Glutamatergic neuron (in vitro differentiated cells): ENCODE measurements around the gene LGR4. TPM values are rescaled to one million over a fixed set of nuclear protein-coding genes. Genes with fewer than 3 reads are reported as not detected.

ENCODE experiments used
- DNase-seq: peaks from one replicate; pipeline ENCODE4 v3.0.0; 2022
- H3K27ac Mint-ChIP-seq: one replicate; pipeline ENCODE4 v1.8.0; 2020; ENCODE audit warnings: mild to moderate bottlenecking, mixed read lengths, inconsistent platforms; ENCODE audit not compliant: unreplicated experiment
- H3K27me3 Mint-ChIP-seq: one replicate; pipeline ENCODE4 v1.8.0; 2020; ENCODE audit warnings: mild to moderate bottlenecking, moderate library complexity, mixed read lengths, inconsistent platforms; ENCODE audit not compliant: unreplicated experiment
- H3K36me3 Mint-ChIP-seq: one replicate; pipeline ENCODE4 v1.8.0; 2020; ENCODE audit warnings: mild to moderate bottlenecking, mixed read lengths, inconsistent platforms; ENCODE audit not compliant: unreplicated experiment
- H3K4me1 Mint-ChIP-seq: one replicate; pipeline ENCODE4 v1.8.0; 2020; ENCODE audit warnings: mild to moderate bottlenecking, low read depth, mixed read lengths, inconsistent platforms; ENCODE audit not compliant: unreplicated experiment
- H3K4me3 Mint-ChIP-seq: one replicate; pipeline ENCODE4 v1.8.0; 2020; ENCODE audit warnings: mild to moderate bottlenecking, mixed read lengths, inconsistent platforms; ENCODE audit not compliant: unreplicated experiment
- H3K9me3 Mint-ChIP-seq: one replicate; pipeline ENCODE4 v1.8.0; 2020; ENCODE audit warnings: mild to moderate bottlenecking, moderate library complexity, mixed read lengths, inconsistent platforms; ENCODE audit not compliant: unreplicated experiment
- total RNA-seq: library from RNA; stranded (reverse); fragmentation: NEBNext Ultra II Directional; extraction: Animal tissue kit (Norgen Biotek cat#: 25700); gene quantifications from one replicate; pipeline ENCODE4 v1.2.1, GENCODE V29; 2021; ENCODE audit not compliant: unreplicated experiment
- TF ChIP-seq, protein P1 (sequence below): fragments of 200-600 bp; sonication (generic); IDR thresholded peaks from one replicate; pipeline ENCODE4 v1.5.0; 2021; ENCODE audit not compliant: partially characterized antibody, unreplicated experiment

Gene LGR4
- total RNA-seq, 1 donor from 2014 or later = 87.1 TPM

DNA sequence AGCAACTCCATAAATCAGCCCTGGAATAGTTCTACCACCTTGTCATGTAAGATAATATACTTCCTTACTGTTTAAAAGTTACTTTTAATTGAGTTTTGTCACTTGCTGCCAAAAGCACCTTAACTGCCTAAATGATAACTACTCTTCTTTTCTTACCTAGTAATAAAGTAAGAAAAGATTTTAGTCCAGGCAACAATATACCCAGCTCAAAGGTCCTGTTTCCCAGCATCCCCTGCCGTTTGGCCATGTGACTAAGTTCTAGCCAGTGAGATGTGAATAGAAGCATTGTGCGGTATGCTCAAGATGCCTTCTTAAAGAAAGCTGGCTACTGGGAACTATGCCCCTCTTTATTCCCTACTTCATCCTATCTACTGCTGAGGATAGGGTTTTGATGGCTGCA lies 70.1 kb downstream of the LGR4 start:
- H3K27ac Mint-ChIP-seq = no peak overlapping the region
- peaks cover 11% of the 10 kb centered on the region for H3K9me3 Mint-ChIP-seq
- H3K4me3 Mint-ChIP-seq = no peak overlapping the region
- H3K27me3 Mint-ChIP-seq = peaks cover 8% of the 10 kb centered on the region
- no peaks in the 10 kb centered on the region for H3K36me3 Mint-ChIP-seq
- H3K4me1 Mint-ChIP-seq = peaks cover 29% of the 10 kb centered on the region
- TF ChIP-seq, protein P1, sequence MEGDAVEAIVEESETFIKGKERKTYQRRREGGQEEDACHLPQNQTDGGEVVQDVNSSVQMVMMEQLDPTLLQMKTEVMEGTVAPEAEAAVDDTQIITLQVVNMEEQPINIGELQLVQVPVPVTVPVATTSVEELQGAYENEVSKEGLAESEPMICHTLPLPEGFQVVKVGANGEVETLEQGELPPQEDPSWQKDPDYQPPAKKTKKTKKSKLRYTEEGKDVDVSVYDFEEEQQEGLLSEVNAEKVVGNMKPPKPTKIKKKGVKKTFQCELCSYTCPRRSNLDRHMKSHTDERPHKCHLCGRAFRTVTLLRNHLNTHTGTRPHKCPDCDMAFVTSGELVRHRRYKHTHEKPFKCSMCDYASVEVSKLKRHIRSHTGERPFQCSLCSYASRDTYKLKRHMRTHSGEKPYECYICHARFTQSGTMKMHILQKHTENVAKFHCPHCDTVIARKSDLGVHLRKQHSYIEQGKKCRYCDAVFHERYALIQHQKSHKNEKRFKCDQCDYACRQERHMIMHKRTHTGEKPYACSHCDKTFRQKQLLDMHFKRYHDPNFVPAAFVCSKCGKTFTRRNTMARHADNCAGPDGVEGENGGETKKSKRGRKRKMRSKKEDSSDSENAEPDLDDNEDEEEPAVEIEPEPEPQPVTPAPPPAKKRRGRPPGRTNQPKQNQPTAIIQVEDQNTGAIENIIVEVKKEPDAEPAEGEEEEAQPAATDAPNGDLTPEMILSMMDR = no peak
- DNase-seq = no peak

DNA sequence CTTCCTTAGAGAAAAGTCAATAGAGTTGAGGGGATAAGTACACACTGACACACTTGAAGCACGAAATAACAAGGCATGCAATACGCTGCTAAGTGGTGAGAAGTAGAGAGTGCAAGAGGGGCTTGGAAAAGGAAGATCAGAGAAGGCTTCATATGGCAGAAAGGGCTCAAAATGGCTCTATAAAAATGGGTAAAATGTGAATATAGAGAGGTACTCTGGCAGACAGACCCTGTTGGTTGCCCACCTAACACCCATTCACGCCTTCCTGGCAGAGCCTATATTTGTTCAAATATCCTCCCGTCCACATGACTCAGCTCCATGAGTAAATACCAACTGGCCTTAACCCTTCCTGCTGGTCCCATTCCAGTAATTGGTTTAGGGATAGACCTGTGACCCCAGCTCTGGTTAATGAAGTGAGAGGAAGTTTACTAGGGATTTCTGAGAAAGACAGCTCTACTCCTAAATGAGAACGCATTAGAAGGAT lies 70.7 kb downstream of the LGR4 start:
- H3K4me3 Mint-ChIP-seq = no peak overlapping the region
- no peak overlapping the region for H3K27ac Mint-ChIP-seq
- TF ChIP-seq, protein P1 = no peak
- no peaks in the 10 kb centered on the region for H3K36me3 Mint-ChIP-seq
- DNase-seq = no peak
- peaks cover 11% of the 10 kb centered on the region for H3K9me3 Mint-ChIP-seq
- peaks cover 34% of the 10 kb centered on the region for H3K4me1 Mint-ChIP-seq
- H3K27me3 Mint-ChIP-seq = peaks cover 8% of the 10 kb centered on the region

DNA sequence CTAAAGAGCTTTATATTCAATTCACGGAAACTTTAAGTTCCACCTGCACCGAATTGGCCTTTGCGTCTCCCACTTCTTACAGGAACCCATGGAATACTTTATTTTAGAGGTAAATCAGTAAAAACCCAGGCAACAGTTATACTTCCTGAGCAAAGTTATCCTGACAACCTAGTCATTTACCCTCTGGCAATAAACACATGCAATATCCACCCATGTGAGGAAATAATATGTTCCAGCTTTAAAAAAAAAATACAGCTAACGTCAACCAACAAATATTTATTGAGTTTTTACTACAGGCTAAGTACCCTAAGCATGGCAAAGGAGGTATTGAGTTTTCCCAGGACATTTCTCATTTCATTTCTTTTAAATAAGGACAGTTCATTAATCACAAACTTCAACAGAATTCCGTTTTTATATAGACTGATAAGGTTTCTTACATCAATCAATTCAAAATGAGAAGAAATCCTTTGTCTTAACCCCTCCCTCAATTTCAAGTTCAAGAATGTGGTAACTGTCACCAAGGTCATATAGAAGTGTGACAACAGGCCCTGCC lies 71.2 kb downstream of the LGR4 start:
- Mint-ChIP-seq H3K27me3 (peaks cover 8% of the 10 kb centered on the region), H3K36me3 (no peaks in the 10 kb centered on the region), H3K4me3 (no peak overlapping the region), H3K9me3 (peaks cover 11% of the 10 kb centered on the region), H3K4me1 (peaks cover 37% of the 10 kb centered on the region), H3K27ac (peak overlapping the region; percentile 3)
- no peak for DNase-seq
- TF ChIP-seq, protein P1 = no peak

DNA sequence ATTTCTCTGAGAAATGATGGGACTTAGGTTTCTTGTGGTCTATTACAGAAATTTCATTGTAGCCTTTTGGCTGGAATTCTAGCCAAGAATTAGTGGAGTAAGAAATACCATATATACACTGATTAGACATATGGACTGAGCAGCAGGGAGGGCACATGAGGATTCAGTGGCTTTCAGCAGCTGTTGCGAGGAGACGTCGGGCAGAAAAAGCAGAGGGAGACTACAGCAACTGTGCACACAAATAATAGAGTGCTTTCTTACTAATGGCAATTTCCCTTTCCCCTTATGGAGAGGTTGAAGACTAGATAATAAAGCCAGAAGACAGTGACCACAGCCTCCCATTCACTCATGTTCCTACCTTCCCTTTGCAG lies 74.2 kb downstream of the LGR4 start:
- Mint-ChIP-seq H3K36me3 (no peaks in the 10 kb centered on the region), H3K27ac (peak overlapping the region; percentile 95), H3K9me3 (peaks cover 11% of the 10 kb centered on the region), H3K27me3 (peaks cover 12% of the 10 kb centered on the region), H3K4me1 (peaks cover 58% of the 10 kb centered on the region), H3K4me3 (peak overlapping the region; percentile 80)
- TF ChIP-seq, protein P1 = no peak
- DNase-seq = peak; percentile 25

DNA sequence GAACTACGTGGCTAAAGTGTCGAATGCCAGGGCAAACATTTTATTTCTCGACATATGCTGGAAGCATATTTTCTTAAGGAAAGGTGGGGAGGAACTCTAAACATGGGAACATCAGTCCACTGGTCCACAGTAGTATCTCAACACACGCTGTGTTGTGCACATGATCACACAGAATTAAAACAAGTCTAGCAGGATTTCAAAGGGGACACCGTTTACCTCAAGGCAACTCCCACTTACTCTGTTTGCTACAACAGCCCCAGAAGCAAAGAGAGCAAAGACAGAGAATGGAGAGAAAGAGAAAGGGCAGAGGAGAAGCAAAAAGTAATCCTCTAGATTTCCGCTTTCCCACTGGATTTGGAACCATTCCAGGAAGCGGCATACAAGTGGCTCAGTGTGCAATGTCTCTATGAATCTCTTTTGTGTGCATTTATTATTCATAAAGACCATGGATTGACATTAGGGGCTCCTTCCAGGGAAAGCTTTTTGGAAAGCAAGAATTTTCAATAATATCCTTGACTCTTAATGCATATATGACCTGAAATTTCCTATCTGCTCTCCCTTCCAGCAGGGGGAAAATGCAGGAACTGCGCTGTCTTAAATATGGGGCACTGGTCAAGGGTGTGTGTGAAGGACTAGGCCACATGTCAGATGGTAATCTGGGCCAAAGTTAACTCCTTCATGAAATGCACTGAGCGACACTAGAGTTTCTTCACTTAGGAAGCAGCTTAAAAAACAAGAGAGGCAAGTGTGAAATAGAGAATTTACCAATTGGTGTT lies 74.8 kb downstream of the LGR4 start:
- H3K36me3 Mint-ChIP-seq = no peaks in the 10 kb centered on the region
- H3K27ac Mint-ChIP-seq = peak overlapping the region; percentile 95
- peaks cover 61% of the 10 kb centered on the region for H3K4me1 Mint-ChIP-seq
- TF ChIP-seq, protein P1 = no peak
- H3K9me3 Mint-ChIP-seq = peaks cover 12% of the 10 kb centered on the region
- DNase-seq = no peak
- H3K27me3 Mint-ChIP-seq = peaks cover 12% of the 10 kb centered on the region
- peak overlapping the region; percentile 80 for H3K4me3 Mint-ChIP-seq
